WERI-Rb-1 (cell line): ENCODE data around the gene BICC1.

Source experiments
- DNase-seq: peaks from one replicate; pipeline ENCODE4 v3.0.0-alpha.2; 2020
- H3K27ac ChIP-seq: fragments of 250-450 bp; sonication (Bioruptor Pico); 2 replicates; pipeline ENCODE4 v1.5.1; 2020; ENCODE audit warnings: mild to moderate bottlenecking, moderate library complexity
- H3K27me3 ChIP-seq: fragments of 250-450 bp; sonication (Bioruptor Pico); 2 replicates; pipeline ENCODE4 v1.5.1; 2021; ENCODE audit warnings: mild to moderate bottlenecking, low read depth, moderate library complexity; ENCODE audit not compliant: insufficient read depth, severe bottlenecking
- H3K36me3 ChIP-seq: fragments of 250-450 bp; sonication (Bioruptor Pico); 2 replicates; pipeline ENCODE4 v1.5.1; 2020; ENCODE audit warnings: mild to moderate bottlenecking, moderate library complexity
- H3K4me3 ChIP-seq: 2 replicates; pipeline ENCODE4 v1.5.1; 2011; ENCODE audit warnings: low read depth, mild to moderate bottlenecking, control low read depth, low read length
- H3K9me3 ChIP-seq: fragments of 250-450 bp; sonication (Bioruptor Pico); 2 replicates; pipeline ENCODE4 v1.5.1; 2021; ENCODE audit warnings: mild to moderate bottlenecking, moderate library complexity; ENCODE audit not compliant: severe bottlenecking
- CTCF ChIP-seq: IDR thresholded peaks from 2 replicates; pipeline ENCODE4 v1.5.1; 2011; ENCODE audit warnings: low read depth, mild to moderate bottlenecking, control low read depth, inconsistent platforms, low read length

BICC1 gene

GRCh38 chr10:58743466-58744115 is 230.9 kb downstream of the BICC1 start:
- TF ChIP-seq CTCF, result no peak
- Histone ChIP-seq H3K36me3 (no peaks in the 10 kb centered on the region), H3K27ac (no peak overlapping the region), H3K4me3 (no peak overlapping the region), H3K9me3 (no peaks in the 10 kb centered on the region), H3K27me3 (no peaks in the 10 kb centered on the region)
- DNase-seq, result no peak

- no peaks in the 10 kb centered on the region for H3K9me3 ChIP-seq
- no peak overlapping the region for H3K4me3 ChIP-seq
- H3K27ac ChIP-seq, result no peak overlapping the region
- TF ChIP-seq CTCF, result no peak
- no peak for DNase-seq
- H3K36me3 ChIP-seq, result no peaks in the 10 kb centered on the region
- no peaks in the 10 kb centered on the region for H3K27me3 ChIP-seq
Observed at GRCh38 chr10:58746474-58747185, 234.0 kb downstream of the BICC1 start.

- Histone ChIP-seq H3K4me3 (no peak overlapping the region), H3K27ac (no peak overlapping the region), H3K9me3 (no peaks in the 10 kb centered on the region), H3K27me3 (no peaks in the 10 kb centered on the region), H3K36me3 (no peaks in the 10 kb centered on the region)
- no peak for DNase-seq
- TF ChIP-seq CTCF, result no peak
Observed at GRCh38 chr10:58747687-58748086, 235.0 kb downstream of the BICC1 start.

GRCh38 chr10:58752665-58753064 is 240.0 kb downstream of the BICC1 start:
- Histone ChIP-seq H3K27me3 (no peaks in the 10 kb centered on the region), H3K9me3 (no peaks in the 10 kb centered on the region), H3K4me3 (no peak overlapping the region), H3K36me3 (no peaks in the 10 kb centered on the region), H3K27ac (no peak overlapping the region)
- DNase-seq, result no peak
- TF ChIP-seq CTCF, result no peak

- no peak for TF ChIP-seq CTCF
- Histone ChIP-seq H3K36me3 (no peaks in the 10 kb centered on the region), H3K27me3 (no peaks in the 10 kb centered on the region), H3K27ac (no peak overlapping the region), H3K4me3 (no peak overlapping the region), H3K9me3 (no peaks in the 10 kb centered on the region)
- no peak for DNase-seq
Observed at GRCh38 chr10:58753425-58753824, 240.8 kb downstream of the BICC1 start.
